Measurements from ENCODE around the gene RFX8.

DNA sequence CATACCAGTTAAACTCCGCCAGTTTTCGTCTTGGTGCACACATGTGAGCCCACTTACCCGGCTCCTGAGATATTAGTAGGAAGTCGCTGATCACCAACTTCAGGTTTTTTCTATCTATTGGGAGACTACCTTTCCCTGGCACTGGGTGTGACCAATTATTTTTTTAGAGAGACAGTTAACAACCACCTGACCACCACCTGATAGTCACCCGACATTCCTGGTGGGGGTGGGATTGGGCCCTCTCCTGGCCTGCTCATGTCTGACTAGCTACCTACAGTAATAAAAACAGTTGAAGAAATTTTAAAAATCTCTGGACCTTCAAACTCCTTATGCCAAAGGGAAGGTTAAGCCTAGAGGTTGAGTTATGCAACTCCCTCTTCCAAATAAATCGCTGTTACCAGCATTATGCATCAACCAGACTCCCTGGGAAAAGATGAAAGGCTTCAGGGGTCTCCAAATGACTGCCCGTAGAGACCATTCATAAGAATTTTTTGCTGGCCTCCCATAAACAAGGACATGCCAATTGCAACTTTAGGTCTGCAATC is 115.4 kb downstream of the RFX8 start:
- TF ChIP-seq, protein P1, sequence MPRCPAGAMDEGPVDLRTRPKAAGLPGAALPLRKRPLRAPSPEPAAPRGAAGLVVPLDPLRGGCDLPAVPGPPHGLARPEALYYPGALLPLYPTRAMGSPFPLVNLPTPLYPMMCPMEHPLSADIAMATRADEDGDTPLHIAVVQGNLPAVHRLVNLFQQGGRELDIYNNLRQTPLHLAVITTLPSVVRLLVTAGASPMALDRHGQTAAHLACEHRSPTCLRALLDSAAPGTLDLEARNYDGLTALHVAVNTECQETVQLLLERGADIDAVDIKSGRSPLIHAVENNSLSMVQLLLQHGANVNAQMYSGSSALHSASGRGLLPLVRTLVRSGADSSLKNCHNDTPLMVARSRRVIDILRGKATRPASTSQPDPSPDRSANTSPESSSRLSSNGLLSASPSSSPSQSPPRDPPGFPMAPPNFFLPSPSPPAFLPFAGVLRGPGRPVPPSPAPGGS (IDR thresholded peaks at IDR 0.05): no peak
- TF ChIP-seq, protein P2, sequence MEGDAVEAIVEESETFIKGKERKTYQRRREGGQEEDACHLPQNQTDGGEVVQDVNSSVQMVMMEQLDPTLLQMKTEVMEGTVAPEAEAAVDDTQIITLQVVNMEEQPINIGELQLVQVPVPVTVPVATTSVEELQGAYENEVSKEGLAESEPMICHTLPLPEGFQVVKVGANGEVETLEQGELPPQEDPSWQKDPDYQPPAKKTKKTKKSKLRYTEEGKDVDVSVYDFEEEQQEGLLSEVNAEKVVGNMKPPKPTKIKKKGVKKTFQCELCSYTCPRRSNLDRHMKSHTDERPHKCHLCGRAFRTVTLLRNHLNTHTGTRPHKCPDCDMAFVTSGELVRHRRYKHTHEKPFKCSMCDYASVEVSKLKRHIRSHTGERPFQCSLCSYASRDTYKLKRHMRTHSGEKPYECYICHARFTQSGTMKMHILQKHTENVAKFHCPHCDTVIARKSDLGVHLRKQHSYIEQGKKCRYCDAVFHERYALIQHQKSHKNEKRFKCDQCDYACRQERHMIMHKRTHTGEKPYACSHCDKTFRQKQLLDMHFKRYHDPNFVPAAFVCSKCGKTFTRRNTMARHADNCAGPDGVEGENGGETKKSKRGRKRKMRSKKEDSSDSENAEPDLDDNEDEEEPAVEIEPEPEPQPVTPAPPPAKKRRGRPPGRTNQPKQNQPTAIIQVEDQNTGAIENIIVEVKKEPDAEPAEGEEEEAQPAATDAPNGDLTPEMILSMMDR (IDR thresholded peaks at IDR 0.05): no peak
- TF ChIP-seq POLR2AphosphoS2 (conservative IDR thresholded peaks at IDR 0.05; ENCODE audit: low read length) (no peak), EHMT2 (IDR thresholded peaks at IDR 0.05; ENCODE audit: low read depth) (no peak), CEBPB (IDR thresholded peaks at IDR 0.05) (no peak), BHLHE40 (IDR thresholded peaks at IDR 0.05; ENCODE audit: low read depth, low read length) (no peak)
- TF ChIP-seq, protein P3, sequence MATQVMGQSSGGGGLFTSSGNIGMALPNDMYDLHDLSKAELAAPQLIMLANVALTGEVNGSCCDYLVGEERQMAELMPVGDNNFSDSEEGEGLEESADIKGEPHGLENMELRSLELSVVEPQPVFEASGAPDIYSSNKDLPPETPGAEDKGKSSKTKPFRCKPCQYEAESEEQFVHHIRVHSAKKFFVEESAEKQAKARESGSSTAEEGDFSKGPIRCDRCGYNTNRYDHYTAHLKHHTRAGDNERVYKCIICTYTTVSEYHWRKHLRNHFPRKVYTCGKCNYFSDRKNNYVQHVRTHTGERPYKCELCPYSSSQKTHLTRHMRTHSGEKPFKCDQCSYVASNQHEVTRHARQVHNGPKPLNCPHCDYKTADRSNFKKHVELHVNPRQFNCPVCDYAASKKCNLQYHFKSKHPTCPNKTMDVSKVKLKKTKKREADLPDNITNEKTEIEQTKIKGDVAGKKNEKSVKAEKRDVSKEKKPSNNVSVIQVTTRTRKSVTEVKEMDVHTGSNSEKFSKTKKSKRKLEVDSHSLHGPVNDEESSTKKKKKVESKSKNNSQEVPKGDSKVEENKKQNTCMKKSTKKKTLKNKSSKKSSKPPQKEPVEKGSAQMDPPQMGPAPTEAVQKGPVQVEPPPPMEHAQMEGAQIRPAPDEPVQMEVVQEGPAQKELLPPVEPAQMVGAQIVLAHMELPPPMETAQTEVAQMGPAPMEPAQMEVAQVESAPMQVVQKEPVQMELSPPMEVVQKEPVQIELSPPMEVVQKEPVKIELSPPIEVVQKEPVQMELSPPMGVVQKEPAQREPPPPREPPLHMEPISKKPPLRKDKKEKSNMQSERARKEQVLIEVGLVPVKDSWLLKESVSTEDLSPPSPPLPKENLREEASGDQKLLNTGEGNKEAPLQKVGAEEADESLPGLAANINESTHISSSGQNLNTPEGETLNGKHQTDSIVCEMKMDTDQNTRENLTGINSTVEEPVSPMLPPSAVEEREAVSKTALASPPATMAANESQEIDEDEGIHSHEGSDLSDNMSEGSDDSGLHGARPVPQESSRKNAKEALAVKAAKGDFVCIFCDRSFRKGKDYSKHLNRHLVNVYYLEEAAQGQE (IDR thresholded peaks at IDR 0.05): no peak
- TF ChIP-seq, protein P4, sequence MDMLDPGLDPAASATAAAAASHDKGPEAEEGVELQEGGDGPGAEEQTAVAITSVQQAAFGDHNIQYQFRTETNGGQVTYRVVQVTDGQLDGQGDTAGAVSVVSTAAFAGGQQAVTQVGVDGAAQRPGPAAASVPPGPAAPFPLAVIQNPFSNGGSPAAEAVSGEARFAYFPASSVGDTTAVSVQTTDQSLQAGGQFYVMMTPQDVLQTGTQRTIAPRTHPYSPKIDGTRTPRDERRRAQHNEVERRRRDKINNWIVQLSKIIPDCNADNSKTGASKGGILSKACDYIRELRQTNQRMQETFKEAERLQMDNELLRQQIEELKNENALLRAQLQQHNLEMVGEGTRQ (IDR thresholded peaks at IDR 0.05): no peak
